ENCODE results near the gene GRPEL2. TPM values are rescaled to one million over a fixed set of nuclear protein-coding genes. Genes with fewer than 3 reads are reported as not detected.

GRPEL2 gene
- total RNA-seq, 2 donors from 2014 or later: 21.2 to 33.0 TPM

GRCh38 chr5:149379177-149379761 is 34.0 kb downstream of the GRPEL2 start, which contains the start of gene IL17B:
IL17B (minus strand) TSS chr5:149379292; CDS start chr5:149379225, 67 bp downstream.
- peaks cover 11% of the 10 kb centered on the region for H3K4me1 Mint-ChIP-seq
- DNase-seq (no peak), ATAC-seq (no peak)
- H3K9me3 ChIP-seq (ENCODE audit: control insufficient read depth, low read length, poor library complexity, severe bottlenecking): no peaks in the 10 kb centered on the region
- peaks cover 5% of the 10 kb centered on the region for H3K36me3 Mint-ChIP-seq (ENCODE audit: low read depth)
- peak within 1 kb of the TSS; percentile 29 for H3K27ac Mint-ChIP-seq
- peaks cover 17% of the 10 kb centered on the region for H3K27me3 Mint-ChIP-seq
- H3K4me3 Mint-ChIP-seq: no peak within 1 kb of the TSS

GRCh38 chr5:149379818-149380374 is 34.6 kb downstream of the GRPEL2 start:
- H3K36me3 Mint-ChIP-seq (ENCODE audit: low read depth): peaks cover 5% of the 10 kb centered on the region
- no peak overlapping the region for H3K4me3 Mint-ChIP-seq
- H3K27ac Mint-ChIP-seq: no peak overlapping the region
- DNase-seq: no peak
- peaks cover 17% of the 10 kb centered on the region for H3K27me3 Mint-ChIP-seq
- H3K9me3 ChIP-seq (ENCODE audit: control insufficient read depth, low read length, poor library complexity, severe bottlenecking): no peaks in the 10 kb centered on the region
- H3K4me1 Mint-ChIP-seq: peaks cover 9% of the 10 kb centered on the region
- ATAC-seq: no peak

GRCh38 chr5:149380466-149381121 is 35.3 kb downstream of the GRPEL2 start:
- DNase-seq: no peak
- no peak overlapping the region for H3K4me3 Mint-ChIP-seq

GRCh38 chr5:149381261-149381985 is 36.1 kb downstream of the GRPEL2 start:
- Mint-ChIP-seq H3K27me3 (peaks cover 17% of the 10 kb centered on the region), H3K4me3 (no peak overlapping the region), H3K27ac (no peak overlapping the region), H3K36me3 (ENCODE audit: low read depth) (peaks cover 5% of the 10 kb centered on the region), H3K4me1 (peaks cover 9% of the 10 kb centered on the region)
- H3K9me3 ChIP-seq (ENCODE audit: control insufficient read depth, low read length, poor library complexity, severe bottlenecking): no peaks in the 10 kb centered on the region
- peak; percentile 12 for ATAC-seq
- no peak for DNase-seq

More at GRCh38 chr5:149380466-149381121, 35.3 kb downstream of the GRPEL2 start:
- ATAC-seq: no peak
- Mint-ChIP-seq H3K36me3 (ENCODE audit: low read depth) (peaks cover 5% of the 10 kb centered on the region), H3K4me1 (peaks cover 9% of the 10 kb centered on the region), H3K27ac (no peak overlapping the region), H3K27me3 (peaks cover 17% of the 10 kb centered on the region)
- no peaks in the 10 kb centered on the region for H3K9me3 ChIP-seq (ENCODE audit: control insufficient read depth, low read length, poor library complexity, severe bottlenecking)

GRCh38 chr5:149381986-149382338 is 36.7 kb downstream of the GRPEL2 start:
- H3K4me3 Mint-ChIP-seq: no peak overlapping the region
- ATAC-seq (peak; percentile 85), DNase-seq (peak; percentile 53 to 68 (median 60))
- H3K9me3 ChIP-seq (ENCODE audit: control insufficient read depth, low read length, poor library complexity, severe bottlenecking): no peaks in the 10 kb centered on the region
- no peak overlapping the region for H3K27ac Mint-ChIP-seq
- peaks cover 9% of the 10 kb centered on the region for H3K4me1 Mint-ChIP-seq
- H3K27me3 Mint-ChIP-seq: peaks cover 17% of the 10 kb centered on the region
- peaks cover 5% of the 10 kb centered on the region for H3K36me3 Mint-ChIP-seq (ENCODE audit: low read depth)

GRCh38 chr5:149382517-149383220 is 37.4 kb downstream of the GRPEL2 start:
- Mint-ChIP-seq H3K36me3 (ENCODE audit: low read depth) (no peaks in the 10 kb centered on the region), H3K4me1 (peaks cover 5% of the 10 kb centered on the region), H3K27me3 (peaks cover 17% of the 10 kb centered on the region), H3K4me3 (no peak overlapping the region), H3K27ac (no peak overlapping the region)
- DNase-seq: no peak
- ATAC-seq: no peak
- H3K9me3 ChIP-seq (ENCODE audit: control insufficient read depth, low read length, poor library complexity, severe bottlenecking): no peaks in the 10 kb centered on the region

GRCh38 chr5:149383399-149383798 is 38.1 kb downstream of the GRPEL2 start:
- Mint-ChIP-seq H3K27ac (no peak overlapping the region), H3K27me3 (peaks cover 17% of the 10 kb centered on the region), H3K4me1 (peaks cover 5% of the 10 kb centered on the region)

GRCh38 chr5:149386166-149386565 is 40.9 kb downstream of the GRPEL2 start:
- no peak for ATAC-seq
- Mint-ChIP-seq H3K27ac (no peak overlapping the region), H3K27me3 (peaks cover 11% of the 10 kb centered on the region), H3K36me3 (ENCODE audit: low read depth) (no peaks in the 10 kb centered on the region), H3K4me1 (peaks cover 5% of the 10 kb centered on the region), H3K4me3 (no peak overlapping the region)
- no peaks in the 10 kb centered on the region for H3K9me3 ChIP-seq (ENCODE audit: control insufficient read depth, low read length, poor library complexity, severe bottlenecking)
- DNase-seq: no peak

More at GRCh38 chr5:149383399-149383798, 38.1 kb downstream of the GRPEL2 start:
- H3K9me3 ChIP-seq (ENCODE audit: control insufficient read depth, low read length, poor library complexity, severe bottlenecking): no peaks in the 10 kb centered on the region
- ATAC-seq (no peak), DNase-seq (no peak)
- Mint-ChIP-seq H3K4me3 (no peak overlapping the region), H3K36me3 (ENCODE audit: low read depth) (no peaks in the 10 kb centered on the region)

DNA sequence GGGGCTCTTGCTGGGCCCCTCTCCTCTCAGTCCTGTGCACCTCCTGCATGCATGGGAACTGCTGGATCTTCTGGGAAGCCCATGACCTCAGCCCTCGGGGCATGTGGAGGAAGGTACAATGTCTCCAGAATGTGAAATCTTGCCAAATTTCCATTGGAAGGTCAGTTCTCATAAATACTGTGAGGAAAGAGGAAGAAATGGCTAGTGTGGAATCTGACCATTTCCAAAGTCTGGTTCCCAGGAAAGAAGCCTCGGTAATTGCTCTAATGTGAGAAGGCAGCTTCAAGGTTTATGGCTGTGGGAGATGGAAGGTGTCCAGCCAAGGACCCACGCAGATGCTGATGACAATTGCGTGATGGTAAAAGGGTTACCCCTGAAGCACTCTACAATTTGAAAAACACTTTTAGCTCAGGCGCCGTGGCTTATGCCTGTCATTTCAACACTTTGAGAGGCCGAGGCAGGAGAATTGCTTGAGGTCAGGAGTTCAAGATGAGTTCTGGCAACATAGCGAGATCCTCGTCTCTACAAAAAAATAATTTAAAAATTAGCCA is 41.9 kb downstream of the GRPEL2 start:
- H3K9me3 ChIP-seq (ENCODE audit: control insufficient read depth, low read length, poor library complexity, severe bottlenecking): no peaks in the 10 kb centered on the region
- Mint-ChIP-seq H3K36me3 (ENCODE audit: low read depth) (no peaks in the 10 kb centered on the region), H3K4me3 (no peak overlapping the region), H3K27ac (no peak overlapping the region), H3K27me3 (peaks cover 1% of the 10 kb centered on the region), H3K4me1 (no peaks in the 10 kb centered on the region)
- DNase-seq: no peak
- ATAC-seq: no peak

- no peak for ATAC-seq
- Mint-ChIP-seq H3K4me1 (peaks cover under 1% of the 10 kb centered on the region), H3K27me3 (no peaks in the 10 kb centered on the region), H3K27ac (no peak overlapping the region), H3K36me3 (ENCODE audit: low read depth) (no peaks in the 10 kb centered on the region), H3K4me3 (no peak overlapping the region)
- H3K9me3 ChIP-seq (ENCODE audit: control insufficient read depth, low read length, poor library complexity, severe bottlenecking): no peaks in the 10 kb centered on the region
- no peak for DNase-seq
Measured at GRCh38 chr5:149387982-149388381, 42.7 kb downstream of the GRPEL2 start.

- Mint-ChIP-seq H3K4me3 (no peak overlapping the region), H3K27ac (no peak overlapping the region), H3K36me3 (ENCODE audit: low read depth) (no peaks in the 10 kb centered on the region), H3K27me3 (no peaks in the 10 kb centered on the region), H3K4me1 (peaks cover 2% of the 10 kb centered on the region)
- DNase-seq: no peak
- no peak for ATAC-seq
- no peaks in the 10 kb centered on the region for H3K9me3 ChIP-seq (ENCODE audit: control insufficient read depth, low read length, poor library complexity, severe bottlenecking)
Measured at GRCh38 chr5:149388498-149389190, 43.3 kb downstream of the GRPEL2 start.
